HEK293T (cell line): ENCODE data around the gene FNDC3B.

ENCODE experiments used
- ARNT ChIP-seq: fragments of 450-650 bp; IDR thresholded peaks from 2 replicates; pipeline ENCODE4 v1.6.1; 2017; ENCODE audit warnings: mild to moderate bottlenecking
- BHLHE40 ChIP-seq: fragments of 450-650 bp; IDR thresholded peaks from 2 replicates; pipeline ENCODE4 v1.6.1; 2016; ENCODE audit warnings: mild to moderate bottlenecking, moderate library complexity, borderline replicate concordance
- CTBP1 ChIP-seq: fragments of 450-650 bp; IDR thresholded peaks from 2 replicates; pipeline ENCODE4 v1.6.1; 2016; ENCODE audit warnings: borderline replicate concordance
- ELF4 ChIP-seq: fragments of 450-650 bp; IDR thresholded peaks from 2 replicates; pipeline ENCODE4 v1.6.1; 2017; ENCODE audit warnings: antibody characterized with exemption
- FOXA1 ChIP-seq: fragments of 450-650 bp; IDR thresholded peaks from 2 replicates; pipeline ENCODE4 v1.6.1; 2016; ENCODE audit warnings: mild to moderate bottlenecking
- FOXK2 ChIP-seq: fragments of 450-650 bp; IDR thresholded peaks from 2 replicates; pipeline ENCODE4 v1.6.1; 2016; ENCODE audit warnings: mild to moderate bottlenecking
- FOXM1 ChIP-seq: fragments of 450-650 bp; IDR thresholded peaks from 2 replicates; pipeline ENCODE4 v1.6.1; 2017; ENCODE audit warnings: mild to moderate bottlenecking, borderline replicate concordance
- HDGF ChIP-seq: fragments of 450-650 bp; IDR thresholded peaks from 2 replicates; pipeline ENCODE4 v1.6.1; 2017; ENCODE audit warnings: antibody characterized with exemption, borderline replicate concordance
- LEF1 ChIP-seq: fragments of 450-650 bp; IDR thresholded peaks from 2 replicates; pipeline ENCODE4 v1.6.1; 2017; ENCODE audit warnings: mild to moderate bottlenecking, borderline replicate concordance
- NFRKB ChIP-seq: fragments of 450-650 bp; IDR thresholded peaks from 2 replicates; pipeline ENCODE4 v1.6.1; 2016; ENCODE audit warnings: mild to moderate bottlenecking, moderate library complexity
- SP1 ChIP-seq: fragments of 450-650 bp; IDR thresholded peaks from 2 replicates; pipeline ENCODE4 v1.6.1; 2017
- SUZ12 ChIP-seq: fragments of 450-650 bp; IDR thresholded peaks from 2 replicates; pipeline ENCODE4 v1.6.1; 2016; ENCODE audit warnings: mild to moderate bottlenecking
- TARDBP ChIP-seq: fragments of 450-650 bp; IDR thresholded peaks from 2 replicates; pipeline ENCODE4 v1.6.1; 2016
- TF ChIP-seq, protein P1 (sequence below): fragments of 450-650 bp; IDR thresholded peaks from 2 replicates; pipeline ENCODE4 v1.6.1; 2016

DNA sequence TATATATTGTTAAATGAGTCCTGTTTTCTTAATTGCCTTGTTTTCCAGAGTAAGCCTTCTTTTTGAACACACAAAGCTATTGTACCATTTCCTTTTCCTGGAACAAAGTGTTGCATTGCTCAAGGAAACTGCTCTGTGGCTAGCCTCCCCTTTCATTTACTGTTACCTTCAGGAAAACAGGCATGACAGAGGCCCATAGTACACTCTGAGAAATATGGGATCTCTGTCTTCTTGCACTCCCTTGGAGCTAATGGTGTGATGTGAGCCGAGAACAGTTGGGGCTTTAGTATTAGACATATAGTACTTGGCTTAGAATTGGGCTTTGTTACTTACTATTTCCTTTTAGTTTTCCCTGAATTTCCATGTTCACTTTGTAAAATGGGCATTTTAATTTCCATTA, 215.2 kb downstream of the FNDC3B start:
- TF ChIP-seq, protein P1, sequence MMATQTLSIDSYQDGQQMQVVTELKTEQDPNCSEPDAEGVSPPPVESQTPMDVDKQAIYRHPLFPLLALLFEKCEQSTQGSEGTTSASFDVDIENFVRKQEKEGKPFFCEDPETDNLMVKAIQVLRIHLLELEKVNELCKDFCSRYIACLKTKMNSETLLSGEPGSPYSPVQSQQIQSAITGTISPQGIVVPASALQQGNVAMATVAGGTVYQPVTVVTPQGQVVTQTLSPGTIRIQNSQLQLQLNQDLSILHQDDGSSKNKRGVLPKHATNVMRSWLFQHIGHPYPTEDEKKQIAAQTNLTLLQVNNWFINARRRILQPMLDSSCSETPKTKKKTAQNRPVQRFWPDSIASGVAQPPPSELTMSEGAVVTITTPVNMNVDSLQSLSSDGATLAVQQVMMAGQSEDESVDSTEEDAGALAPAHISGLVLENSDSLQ, result no peak
- TF ChIP-seq FOXA1, result no peak
- no peak for TF ChIP-seq ARNT
- TF ChIP-seq SP1, result no peak
- no peak for TF ChIP-seq FOXM1
- no peak for TF ChIP-seq HDGF
- TF ChIP-seq TARDBP, result no peak
- TF ChIP-seq ELF4, result no peak
- TF ChIP-seq NFRKB, result no peak
- TF ChIP-seq BHLHE40, result no peak
- TF ChIP-seq SUZ12, result no peak
- TF ChIP-seq FOXK2, result no peak
- no peak for TF ChIP-seq LEF1
- no peak for TF ChIP-seq CTBP1
